ENCODE results near the gene ANKS6. TPM values are rescaled to one million over a fixed set of nuclear protein-coding genes. Genes with fewer than 3 reads are reported as not detected.

Gene ANKS6
- total and polyA plus RNA-seq, 9 of the 15 experiments (the other 6 are each of a cell fraction or from before 2014, with no cell fraction given), result 9.9 to 74.5 (median 36.9) TPM

- TF ChIP-seq TBP (optimal IDR thresholded peaks at IDR 0.05; ENCODE audit: low read depth, low read length) (peak; percentile 89), GATAD2A (IDR thresholded peaks at IDR 0.05) (no peak), ZZZ3 (IDR thresholded peaks at IDR 0.05) (no peak), ARID3A (IDR thresholded peaks at IDR 0.05; ENCODE audit: borderline replicate concordance, low read depth, low read length) (no peak), ZFPM2 (CRISPR knock-in tag; IDR thresholded peaks at IDR 0.05) (no peak), ZNF354B (CRISPR knock-in tag; IDR thresholded peaks at IDR 0.05) (no peak), ZBED1 (IDR thresholded peaks at IDR 0.05) (0 out of 2 replicates have a peak, but pooled peaks have one; percentile 46), L3MBTL2 (IDR thresholded peaks at IDR 0.05) (no peak), GTF2F1 (IDR thresholded peaks at IDR 0.05; ENCODE audit: low read depth, low read length) (peak; percentile 76; the same call in 1 of the 2 replicates), PML (IDR thresholded peaks at IDR 0.05; ENCODE audit: low read length) (peak; percentile 83)
- TF ChIP-seq, protein P1, sequence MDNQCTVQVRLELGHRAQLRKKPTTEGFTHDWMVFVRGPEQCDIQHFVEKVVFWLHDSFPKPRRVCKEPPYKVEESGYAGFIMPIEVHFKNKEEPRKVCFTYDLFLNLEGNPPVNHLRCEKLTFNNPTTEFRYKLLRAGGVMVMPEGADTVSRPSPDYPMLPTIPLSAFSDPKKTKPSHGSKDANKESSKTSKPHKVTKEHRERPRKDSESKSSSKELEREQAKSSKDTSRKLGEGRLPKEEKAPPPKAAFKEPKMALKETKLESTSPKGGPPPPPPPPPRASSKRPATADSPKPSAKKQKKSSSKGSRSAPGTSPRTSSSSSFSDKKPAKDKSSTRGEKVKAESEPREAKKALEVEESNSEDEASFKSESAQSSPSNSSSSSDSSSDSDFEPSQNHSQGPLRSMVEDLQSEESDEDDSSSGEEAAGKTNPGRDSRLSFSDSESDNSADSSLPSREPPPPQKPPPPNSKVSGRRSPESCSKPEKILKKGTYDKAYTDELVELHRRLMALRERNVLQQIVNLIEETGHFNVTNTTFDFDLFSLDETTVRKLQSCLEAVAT (IDR thresholded peaks at IDR 0.05), result no peak
These were observed 6.7 kb downstream of the ANKS6 start (continued) for GRCh38 chr9:98789483-98790133.

Measured in K562 (cell line).